G401.6 (cell line): ENCODE data around the gene TFEC.
A peak's percentile ranks its signal among the peaks of the same experiment; 100 is the strongest.

Experiments used
- FAIRE-seq: peaks from 2 replicates; lab custom pipeline; 2012; peaks lifted over from hg19 to GRCh38; lab: Jason Lieb, UNC

TFEC gene

DNA sequence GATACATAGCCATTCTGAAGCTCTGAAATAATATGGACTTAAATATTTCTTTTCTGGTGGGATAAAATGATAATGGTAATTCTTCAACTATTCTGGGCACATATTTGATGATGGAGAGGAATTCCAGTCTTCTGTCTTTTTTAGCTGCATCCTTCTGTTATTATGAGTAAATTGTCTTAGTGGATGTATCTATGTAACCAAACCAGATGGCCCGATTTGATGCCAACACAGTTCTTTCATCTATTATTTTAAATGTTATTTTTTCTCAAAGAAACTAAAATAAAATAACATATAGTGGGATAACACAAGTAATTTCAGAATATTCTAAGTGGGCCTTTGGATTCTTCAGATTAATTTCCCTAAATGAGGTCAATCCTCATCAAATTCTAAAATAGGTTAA, 110.2 kb downstream of the TFEC start:
- FAIRE-seq = no peak

DNA sequence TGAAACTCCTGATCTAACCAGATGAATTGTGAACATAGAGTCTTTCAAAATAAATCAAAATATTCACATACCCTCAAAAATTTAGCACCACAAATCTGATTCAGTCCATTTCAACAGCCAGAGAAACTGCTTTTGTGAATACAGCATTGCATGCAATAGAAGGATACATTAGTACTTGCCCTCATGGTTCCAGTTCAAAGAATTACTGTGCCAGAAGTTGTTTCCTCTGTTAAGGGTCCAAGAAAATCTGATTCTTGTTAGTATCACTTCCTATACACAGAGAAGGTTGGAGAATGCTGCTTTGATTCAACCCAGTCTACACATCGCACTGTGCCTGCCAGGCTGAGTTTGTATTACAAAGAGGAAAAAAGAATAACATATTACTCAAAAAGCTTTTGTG, 115.6 kb downstream of the TFEC start:
- no peak for FAIRE-seq

DNA sequence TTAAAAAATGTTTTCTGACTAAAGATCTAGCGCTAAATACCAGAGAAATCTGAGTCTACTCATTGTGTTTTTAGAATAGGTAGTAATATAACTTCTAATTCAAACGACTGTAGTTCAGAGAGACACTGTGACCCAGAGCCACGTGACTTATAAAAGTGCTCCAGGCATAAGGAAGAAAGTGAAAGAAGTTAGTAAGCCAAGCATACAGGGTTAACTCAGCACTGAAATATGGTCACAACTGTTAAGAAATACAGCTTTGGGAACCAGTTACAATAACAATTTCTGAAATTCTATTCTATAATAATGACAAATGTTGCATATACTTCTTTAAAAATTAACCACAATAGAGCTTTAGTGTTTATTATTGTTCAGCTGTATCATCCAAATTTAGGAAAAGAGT, 119.1 kb downstream of the TFEC start:
- FAIRE-seq = no peak

DNA sequence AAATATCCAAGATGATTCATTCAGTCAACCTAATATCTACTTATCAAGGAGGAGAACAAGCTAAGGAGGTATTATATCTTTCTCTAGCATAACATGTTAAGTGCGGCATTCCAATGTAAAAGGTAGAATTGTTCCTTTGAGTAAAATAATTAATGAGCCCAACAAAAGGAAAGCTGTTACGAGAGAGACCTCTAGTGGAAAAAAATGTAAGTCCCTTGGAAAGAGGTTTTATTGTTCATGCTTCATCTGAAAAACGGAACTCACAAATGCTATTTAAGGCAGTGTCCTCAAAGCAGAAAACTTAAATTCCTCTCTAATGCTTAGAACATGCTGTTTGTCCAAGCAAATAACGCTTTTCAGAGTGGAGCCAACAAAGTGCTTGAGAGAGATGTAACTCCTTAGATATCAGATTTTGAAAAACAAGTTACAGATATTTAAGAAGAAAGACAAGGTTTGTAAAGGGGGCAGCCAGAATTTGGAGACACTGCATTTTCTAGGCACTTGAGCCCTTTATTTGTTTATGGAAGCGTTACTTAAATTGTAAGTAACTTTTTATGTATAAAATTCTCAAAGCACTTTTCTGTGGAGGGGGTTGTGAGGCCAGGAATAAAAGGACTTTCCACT, 119.9 kb downstream of the TFEC start:
- peak; percentile 27 for FAIRE-seq

DNA sequence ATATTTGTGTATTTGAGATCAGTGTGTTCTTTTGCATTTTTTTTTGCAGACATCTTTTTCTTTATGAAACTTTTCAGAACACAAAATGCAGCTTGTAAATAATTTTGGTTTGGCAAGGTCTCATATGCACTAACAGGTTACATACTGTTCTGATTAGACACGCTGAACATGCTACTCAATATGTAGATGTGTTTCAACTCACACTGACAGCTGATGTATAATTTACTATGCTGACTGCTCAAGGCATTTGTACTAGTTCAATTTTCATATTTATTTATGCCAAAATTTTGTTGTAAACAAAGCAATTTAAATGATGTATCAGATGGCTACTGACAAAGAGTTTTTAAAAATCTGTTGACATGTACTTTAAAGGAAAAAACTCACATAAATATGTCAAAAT, 123.8 kb downstream of the TFEC start:
- FAIRE-seq = no peak

DNA sequence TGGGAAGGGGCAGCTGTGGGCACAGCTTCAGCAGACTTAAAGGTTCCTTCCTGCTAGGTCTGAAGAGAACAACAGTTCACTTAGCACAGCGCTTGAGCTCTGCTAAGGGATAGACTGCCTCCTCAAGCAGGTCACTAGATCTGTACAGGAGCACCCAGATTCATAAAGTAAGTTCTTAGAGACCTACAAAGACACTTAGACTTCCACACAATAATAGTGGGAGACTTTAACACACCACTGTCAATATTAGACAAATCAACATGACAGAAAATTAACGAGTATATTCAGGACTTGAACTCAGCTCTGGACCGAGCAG, 140.9 kb downstream of the TFEC start:
- no peak for FAIRE-seq

DNA sequence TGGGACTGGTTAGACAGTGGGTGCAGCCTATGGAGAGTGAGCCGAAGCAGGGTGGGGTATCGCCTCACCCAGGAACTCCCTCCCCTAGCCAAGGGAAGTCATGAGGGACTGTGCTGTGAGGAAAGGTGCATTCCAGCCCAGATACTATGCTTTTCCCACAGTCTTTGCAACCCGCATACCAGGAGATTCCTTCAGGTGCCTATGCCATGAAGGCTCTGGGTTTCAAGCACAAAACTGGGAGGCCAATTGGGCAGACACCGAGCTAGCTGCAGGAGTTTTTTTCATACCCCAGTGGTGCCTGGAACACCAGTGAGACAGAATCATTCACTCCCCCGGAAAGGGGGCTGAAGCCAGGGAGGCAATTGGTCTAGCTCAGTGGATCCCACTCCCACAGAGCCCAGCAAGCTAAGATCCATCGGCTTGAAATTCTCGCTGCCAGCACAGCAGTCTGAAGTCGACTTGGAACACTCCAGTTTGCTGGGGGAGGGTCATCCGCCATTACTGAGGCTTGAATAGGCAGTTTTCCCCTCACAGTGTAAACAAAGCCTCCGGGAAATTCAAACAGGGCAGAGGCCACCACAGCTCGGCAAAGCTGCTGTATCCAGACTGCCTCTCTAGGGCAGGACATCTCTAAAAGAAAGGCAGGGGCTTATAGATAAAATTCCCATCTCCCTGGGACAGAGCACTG, 141.4 kb downstream of the TFEC start:
- no peak for FAIRE-seq

DNA sequence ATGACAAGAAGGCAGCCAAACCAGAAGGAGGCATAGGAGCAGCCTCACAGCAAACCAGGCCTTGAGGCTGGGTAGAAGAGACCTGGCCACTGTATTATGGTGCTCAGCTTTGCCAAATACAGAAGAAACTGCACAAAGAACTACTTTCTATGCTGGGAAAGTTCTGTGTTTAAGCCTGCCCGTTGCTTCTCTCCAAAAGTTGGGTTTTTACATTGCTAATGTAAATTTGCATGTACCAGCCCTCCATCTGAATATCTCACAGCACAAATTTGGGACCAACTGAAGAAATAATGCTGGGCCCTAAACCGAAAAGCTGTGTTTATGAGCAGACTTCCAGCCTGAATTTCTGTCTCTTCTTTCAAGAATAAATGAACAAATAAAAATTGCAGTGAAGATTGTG, 145.0 kb downstream of the TFEC start:
- FAIRE-seq = no peak
